ENCODE results near the gene GRHL1.

DNA sequence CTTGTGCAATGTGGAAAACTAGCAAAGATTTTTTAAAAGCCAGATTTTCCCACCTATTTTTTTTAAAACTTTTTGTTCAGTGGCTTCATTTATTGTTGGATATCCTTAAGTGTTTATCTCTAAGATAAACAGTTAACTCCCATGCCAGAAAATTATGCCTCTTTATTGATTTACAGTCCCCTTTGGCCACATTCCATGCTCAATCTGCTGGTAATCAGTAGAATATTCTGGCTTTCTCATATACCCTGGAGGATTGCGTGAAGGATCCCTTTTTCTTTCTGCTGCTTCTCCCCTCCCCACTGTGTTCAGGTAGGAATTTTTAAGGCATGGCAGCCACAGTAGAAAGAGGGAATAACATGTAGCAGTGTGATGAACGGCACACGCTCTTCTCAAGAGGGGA, 2.6 kb downstream of the GRHL1 start:
- TF ChIP-seq POLR2A (IDR thresholded peaks at IDR 0.05), result no peak
- TF ChIP-seq, protein P1, sequence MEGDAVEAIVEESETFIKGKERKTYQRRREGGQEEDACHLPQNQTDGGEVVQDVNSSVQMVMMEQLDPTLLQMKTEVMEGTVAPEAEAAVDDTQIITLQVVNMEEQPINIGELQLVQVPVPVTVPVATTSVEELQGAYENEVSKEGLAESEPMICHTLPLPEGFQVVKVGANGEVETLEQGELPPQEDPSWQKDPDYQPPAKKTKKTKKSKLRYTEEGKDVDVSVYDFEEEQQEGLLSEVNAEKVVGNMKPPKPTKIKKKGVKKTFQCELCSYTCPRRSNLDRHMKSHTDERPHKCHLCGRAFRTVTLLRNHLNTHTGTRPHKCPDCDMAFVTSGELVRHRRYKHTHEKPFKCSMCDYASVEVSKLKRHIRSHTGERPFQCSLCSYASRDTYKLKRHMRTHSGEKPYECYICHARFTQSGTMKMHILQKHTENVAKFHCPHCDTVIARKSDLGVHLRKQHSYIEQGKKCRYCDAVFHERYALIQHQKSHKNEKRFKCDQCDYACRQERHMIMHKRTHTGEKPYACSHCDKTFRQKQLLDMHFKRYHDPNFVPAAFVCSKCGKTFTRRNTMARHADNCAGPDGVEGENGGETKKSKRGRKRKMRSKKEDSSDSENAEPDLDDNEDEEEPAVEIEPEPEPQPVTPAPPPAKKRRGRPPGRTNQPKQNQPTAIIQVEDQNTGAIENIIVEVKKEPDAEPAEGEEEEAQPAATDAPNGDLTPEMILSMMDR (IDR thresholded peaks at IDR 0.05), result no peak
- no peak for TF ChIP-seq EP300 (IDR thresholded peaks at IDR 0.05)

Data from ovary (tissue), 3 donors.